Upper lobe of left lung (tissue), 4 donors: ENCODE measurements around the gene DQX1.

ENCODE experiments used
- EP300 ChIP-seq, 4 donors: sonication (generic); formaldehyde crosslinking; IDR thresholded peaks; one replicate each; pipeline ENCODE4 v1.5.1; 2017; ENCODE audit warnings: antibody characterized with exemption in 4 of 4, control low read depth in 2 of 4
- TF ChIP-seq, protein P1 (sequence below), 6 experiments: fragments of 450-650 bp in 4 of 6; fragments of 200-600 bp in 2 of 6; sonication (generic) in 2 of 6; IDR thresholded peaks; one replicate each; pipeline ENCODE4 v1.5.1; 2016 to 2019; ENCODE audit warnings: antibody characterized with exemption in 6 of 6

- TF ChIP-seq EP300 (IDR thresholded peaks at IDR 0.05) = no peak
- TF ChIP-seq, protein P1, sequence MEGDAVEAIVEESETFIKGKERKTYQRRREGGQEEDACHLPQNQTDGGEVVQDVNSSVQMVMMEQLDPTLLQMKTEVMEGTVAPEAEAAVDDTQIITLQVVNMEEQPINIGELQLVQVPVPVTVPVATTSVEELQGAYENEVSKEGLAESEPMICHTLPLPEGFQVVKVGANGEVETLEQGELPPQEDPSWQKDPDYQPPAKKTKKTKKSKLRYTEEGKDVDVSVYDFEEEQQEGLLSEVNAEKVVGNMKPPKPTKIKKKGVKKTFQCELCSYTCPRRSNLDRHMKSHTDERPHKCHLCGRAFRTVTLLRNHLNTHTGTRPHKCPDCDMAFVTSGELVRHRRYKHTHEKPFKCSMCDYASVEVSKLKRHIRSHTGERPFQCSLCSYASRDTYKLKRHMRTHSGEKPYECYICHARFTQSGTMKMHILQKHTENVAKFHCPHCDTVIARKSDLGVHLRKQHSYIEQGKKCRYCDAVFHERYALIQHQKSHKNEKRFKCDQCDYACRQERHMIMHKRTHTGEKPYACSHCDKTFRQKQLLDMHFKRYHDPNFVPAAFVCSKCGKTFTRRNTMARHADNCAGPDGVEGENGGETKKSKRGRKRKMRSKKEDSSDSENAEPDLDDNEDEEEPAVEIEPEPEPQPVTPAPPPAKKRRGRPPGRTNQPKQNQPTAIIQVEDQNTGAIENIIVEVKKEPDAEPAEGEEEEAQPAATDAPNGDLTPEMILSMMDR (IDR thresholded peaks at IDR 0.05) = no peak
These were observed 33.9 kb upstream of the DQX1 start for GRCh38 chr2:74559912-74560311.
